Colonic mucosa (tissue), 4 donors: ENCODE data around the gene SCAI. TPM values are rescaled to one million over a fixed set of nuclear protein-coding genes. Genes with fewer than 3 reads are reported as not detected.
"Not testable (repeated sequence)": the region's sequence is repeated elsewhere in the genome, so short reads cannot be mapped to it uniquely, and the experiment has no call there.

Source experiments
- DNase-seq: peaks from one replicate; pipeline ENCODE4 v3.0.0-alpha.2; 2020
- H3K27ac ChIP-seq: fragments of 200-600 bp; one replicate; pipeline ENCODE4 v1.8.0; 2021
- H3K27me3 ChIP-seq: fragments of 200-600 bp; one replicate; pipeline ENCODE4 v1.8.0; 2021
- H3K36me3 ChIP-seq: fragments of 200-600 bp; one replicate; pipeline ENCODE4 v1.8.0; 2021
- H3K4me1 ChIP-seq: fragments of 200-600 bp; one replicate; pipeline ENCODE4 v1.8.0; 2021; ENCODE audit warnings: mild to moderate bottlenecking
- H3K4me3 ChIP-seq: fragments of 200-600 bp; one replicate; pipeline ENCODE4 v1.8.0; 2021
- H3K9ac ChIP-seq, 2 donors: one replicate each; pipeline ENCODE4 v1.7.0; 2013; ENCODE audit warnings: control low read depth in 2 of 2, low read depth in 2 of 2, low read length in 2 of 2
- H3K9me3 ChIP-seq: fragments of 200-600 bp; one replicate; pipeline ENCODE4 v1.8.0; 2021
- CTCF ChIP-seq: fragments of 200-600 bp; IDR thresholded peaks from one replicate; pipeline ENCODE4 v1.8.0; 2022; ENCODE audit warnings: antibody characterized with exemption, mild to moderate bottlenecking
- intact Hi-C: fragments of 100-400 bp; cut with DNase I; formaldehyde crosslinking; loops from one replicate; pipeline ENCODE4 v1.14.1; 2022
- total RNA-seq, 2 donors: library from RNA; stranded (reverse); fragmentation: NEBNext Ultra II Directional in 1 of 2; extraction: Animal tissue kit (Norgen Biotek cat#: 25700) in 1 of 2; gene quantifications; one replicate each; pipeline ENCODE4 v1.2.1, GENCODE V29; 2021
- donor health status: healthy.
- donor health status: DM: no; HTN: no; CAD: no.
- donor health status: DM: no; HTN: no; CAD: no.

Gene SCAI
- total RNA-seq, 2 donors from 2014 or later, result 6.7 to 8.3 TPM

GRCh38 chr9:124960409-124960752, 182.9 kb downstream of the SCAI start:
- Histone ChIP-seq H3K36me3 (no peaks in the 10 kb centered on the region), H3K27ac (no peak overlapping the region), H3K4me1 (no peaks in the 10 kb centered on the region), H3K9ac (no peak overlapping the region), H3K9me3 (no peaks in the 10 kb centered on the region), H3K27me3 (no peaks in the 10 kb centered on the region), H3K4me3 (no peak overlapping the region)
- TF ChIP-seq CTCF, result no peak
- intact Hi-C loops, result no loop called here
- DNase-seq, result no peak

GRCh38 chr9:124959671-124960408, 183.5 kb downstream of the SCAI start:
- H3K27ac ChIP-seq, H3K9me3 ChIP-seq, H3K4me1 ChIP-seq, DNase-seq, intact Hi-C loops, H3K9ac ChIP-seq, H3K27me3 ChIP-seq, H3K36me3 ChIP-seq, H3K4me3 ChIP-seq: not testable (repeated sequence)

GRCh38 chr9:124954255-124954654, 189.1 kb downstream of the SCAI start:
- Histone ChIP-seq H3K27ac (no peak overlapping the region), H3K36me3 (no peaks in the 10 kb centered on the region), H3K27me3 (no peaks in the 10 kb centered on the region), H3K9ac (no peak overlapping the region), H3K4me1 (no peaks in the 10 kb centered on the region), H3K4me3 (no peak overlapping the region), H3K9me3 (no peaks in the 10 kb centered on the region)
- DNase-seq, result no peak
- TF ChIP-seq CTCF, result no peak
- intact Hi-C loops, result no loop called here

GRCh38 chr9:124950050-124950718, 193.1 kb downstream of the SCAI start:
- no peak overlapping the region for H3K4me3 ChIP-seq
- H3K4me1 ChIP-seq, result no peaks in the 10 kb centered on the region
- no peaks in the 10 kb centered on the region for H3K9me3 ChIP-seq
- no peak for DNase-seq
- no peak overlapping the region for H3K9ac ChIP-seq
- TF ChIP-seq CTCF, result no peak
- intact Hi-C loops, result no loop called here
- H3K36me3 ChIP-seq, result no peaks in the 10 kb centered on the region
- no peak overlapping the region for H3K27ac ChIP-seq
- H3K27me3 ChIP-seq, result no peaks in the 10 kb centered on the region

- intact Hi-C loops, result no loop called here
- Histone ChIP-seq H3K9ac (no peak overlapping the region), H3K4me3 (no peak overlapping the region), H3K27ac (no peak overlapping the region), H3K36me3 (no peaks in the 10 kb centered on the region), H3K27me3 (no peaks in the 10 kb centered on the region), H3K9me3 (no peaks in the 10 kb centered on the region), H3K4me1 (no peaks in the 10 kb centered on the region)
- TF ChIP-seq CTCF, result no peak
- no peak for DNase-seq
These were observed 193.9 kb downstream of the SCAI start for GRCh38 chr9:124949387-124949786.

GRCh38 chr9:124947727-124948391, 195.5 kb downstream of the SCAI start:
- Histone ChIP-seq H3K27me3 (no peaks in the 10 kb centered on the region), H3K4me1 (no peaks in the 10 kb centered on the region), H3K36me3 (no peaks in the 10 kb centered on the region), H3K27ac (no peak overlapping the region), H3K9me3 (no peaks in the 10 kb centered on the region), H3K4me3 (no peak overlapping the region), H3K9ac (no peak overlapping the region)
- TF ChIP-seq CTCF, result no peak
- intact Hi-C loops, result no loop called here
- no peak for DNase-seq
